ENCODE results near the gene JAG2.

- TF ChIP-seq POLR2A (IDR thresholded peaks at IDR 0.05): peak; percentile 46 to 71
- no peak for TF ChIP-seq CTCF (IDR thresholded peaks at IDR 0.05)
Observed at GRCh38 chr14:105123981-105124765, 44.4 kb downstream of the JAG2 start.
